GM18519 (cell line): Measurements from ENCODE around the gene RTCB.

Experiments used
- ATAC-seq: cut with Tn5 transposase; IDR thresholded peaks from one replicate; pipeline ENCODE4 v1.9.1; 2021; ENCODE audit warnings: mild to moderate bottlenecking, moderate library complexity; ENCODE audit not compliant: unreplicated experiment, low FRiP score

RTCB gene

GRCh38 chr22:32411829-32412592 is at the start of gene RTCB:
Gene RTCB, minus strand, starts transcription at chr22:32412247. Its CDS starts 91 bp downstream, at chr22:32412156.
- ATAC-seq = peak; percentile 44

GRCh38 chr22:32457031-32457430 is 45.0 kb upstream of the RTCB start:
- ATAC-seq = no peak

GRCh38 chr22:32448980-32449379 is 36.9 kb upstream of the RTCB start:
- ATAC-seq = no peak

- no peak for ATAC-seq
Measured at GRCh38 chr22:32446321-32446720, 34.3 kb upstream of the RTCB start.

- ATAC-seq = no peak
Measured at GRCh38 chr22:32444068-32444467, 32.0 kb upstream of the RTCB start.

- no peak for ATAC-seq
Measured at GRCh38 chr22:32430352-32430751, 18.3 kb upstream of the RTCB start.

- no peak for ATAC-seq
Measured at GRCh38 chr22:32426881-32427280, 14.8 kb upstream of the RTCB start.

- ATAC-seq = no peak
Measured at GRCh38 chr22:32423664-32424063, 11.6 kb upstream of the RTCB start.

GRCh38 chr22:32422062-32422461 is 10.0 kb upstream of the RTCB start:
- ATAC-seq = no peak

- ATAC-seq = no peak
Measured at GRCh38 chr22:32421484-32421883, 9.4 kb upstream of the RTCB start.

- ATAC-seq = no peak
Measured at GRCh38 chr22:32417906-32418305, 5.9 kb upstream of the RTCB start.

GRCh38 chr22:32416556-32417085 is 4.6 kb upstream of the RTCB start:
- ATAC-seq = no peak

GRCh38 chr22:32414191-32414590 is 2.1 kb upstream of the RTCB start:
- ATAC-seq = no peak

- no peak for ATAC-seq
Measured at GRCh38 chr22:32413719-32414118, 1.7 kb upstream of the RTCB start.

- no peak for ATAC-seq
Measured at GRCh38 chr22:32411402-32411801, 645 bp downstream of the RTCB start.

- no peak for ATAC-seq
Measured at GRCh38 chr22:32410459-32410858, 1.6 kb downstream of the RTCB start.

GRCh38 chr22:32409977-32410376 is 2.1 kb downstream of the RTCB start:
- no peak for ATAC-seq

GRCh38 chr22:32407936-32408335 is 4.1 kb downstream of the RTCB start:
- no peak for ATAC-seq

- no peak for ATAC-seq
Measured at GRCh38 chr22:32407312-32407711, 4.7 kb downstream of the RTCB start.

GRCh38 chr22:32404021-32404420 is 8.0 kb downstream of the RTCB start:
- no peak for ATAC-seq

GRCh38 chr22:32401486-32401885 is 10.6 kb downstream of the RTCB start:
- ATAC-seq = no peak

GRCh38 chr22:32396746-32397145 is 15.3 kb downstream of the RTCB start:
- no peak for ATAC-seq
